GM12892 (cell line): ENCODE data around the gene TOM1L2.

Source experiments
- POLR2A ChIP-seq: IDR thresholded peaks from 2 replicates; pipeline ENCODE4 v1.6.1; 2011; ENCODE audit warnings: low read depth, low read length, control low read depth
- POLR2AphosphoS5 ChIP-seq: IDR thresholded peaks from 2 replicates; pipeline ENCODE4 v1.6.1; 2011; ENCODE audit warnings: low read depth, low read length, control low read depth

DNA sequence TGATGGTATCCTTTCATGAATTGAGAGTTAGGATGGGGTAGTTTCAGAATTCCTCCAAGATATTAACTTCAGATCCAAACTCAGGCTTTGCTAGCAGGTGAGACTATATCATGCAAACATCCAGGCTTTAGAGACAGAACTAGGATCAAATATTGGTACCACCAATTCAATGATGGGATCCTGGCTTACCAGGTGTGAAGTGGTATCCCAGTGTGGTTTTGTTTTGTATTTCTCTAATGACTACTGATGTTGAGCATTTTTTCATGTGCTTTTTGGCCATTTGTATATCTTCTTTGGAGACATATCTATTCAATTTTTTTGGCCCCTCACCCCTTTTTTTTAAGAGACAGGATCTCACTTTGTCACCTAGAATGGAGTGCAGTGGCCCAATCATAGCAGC lies 57.0 kb downstream of the TOM1L2 start:
- TF ChIP-seq POLR2AphosphoS5 (no peak), POLR2A (no peak)
